HG03139 (cell line): ENCODE measurements around the gene TMCC3.

ENCODE experiments used
- ATAC-seq: cut with Tn5 transposase; IDR thresholded peaks from one replicate; pipeline ENCODE4 v1.9.1; 2021; ENCODE audit not compliant: unreplicated experiment

TMCC3 gene

DNA sequence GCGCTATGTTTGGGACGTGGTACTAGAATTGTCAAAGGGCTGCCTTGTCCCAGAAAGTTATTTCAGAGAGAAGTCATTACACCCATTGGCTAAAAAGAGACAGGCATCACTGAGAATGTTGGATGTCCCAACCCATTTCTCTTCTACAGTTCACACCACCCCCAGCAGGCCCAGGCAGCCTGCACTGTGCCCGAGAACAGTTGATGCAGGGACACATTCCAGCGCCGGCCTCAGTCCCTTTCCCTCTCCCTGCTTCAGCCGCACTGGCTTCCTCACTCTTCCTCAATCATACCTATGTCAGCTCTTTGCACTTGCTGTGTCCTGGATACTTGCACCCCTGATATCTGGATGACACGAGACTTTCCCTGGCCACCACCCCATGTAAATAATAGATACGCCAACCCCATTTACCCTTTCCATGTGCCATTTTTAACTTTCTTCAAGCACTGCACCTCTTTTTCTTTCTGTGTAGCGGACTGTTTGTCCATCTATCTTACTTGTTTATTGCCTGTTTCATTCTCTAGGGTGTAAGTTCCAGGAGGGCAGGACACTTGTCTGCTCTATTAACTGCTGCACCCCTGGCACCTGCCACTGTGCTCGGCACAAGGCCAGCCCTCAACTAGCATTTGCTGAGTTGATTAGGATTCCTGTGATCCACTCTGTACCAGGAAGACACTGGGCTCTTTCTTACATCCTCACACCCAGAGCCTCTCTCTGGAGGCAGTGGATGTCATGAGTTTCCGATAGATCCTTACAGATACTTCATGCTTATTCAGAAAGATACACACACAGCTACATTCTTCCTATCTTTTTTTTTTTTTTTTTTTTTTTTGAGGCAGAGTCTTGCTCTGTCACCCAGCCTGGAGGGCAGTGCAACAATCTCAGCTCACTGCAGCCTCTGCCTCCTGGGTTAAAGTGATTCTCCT lies 114.1 kb downstream of the TMCC3 start:
- no peak for ATAC-seq

DNA sequence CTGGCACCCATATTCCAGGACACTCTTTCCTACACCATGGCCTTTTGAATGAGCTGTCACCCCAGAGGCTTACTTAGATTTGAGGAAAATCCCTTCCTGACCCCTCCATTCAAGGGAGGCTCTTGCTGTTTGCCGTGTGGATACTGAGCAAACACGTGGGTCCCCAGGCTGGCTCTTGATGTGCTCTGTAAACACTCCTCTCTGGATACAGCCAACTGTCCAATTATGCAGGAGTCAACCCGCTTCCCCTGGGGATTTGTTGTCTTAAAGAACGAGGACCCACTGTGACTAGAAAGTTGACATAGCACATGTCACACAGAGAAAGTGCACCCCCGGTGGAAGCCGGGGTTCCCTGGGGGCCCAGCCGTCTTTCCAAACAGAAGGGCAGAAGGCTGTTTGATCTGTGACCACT lies 114.8 kb downstream of the TMCC3 start:
- no peak for ATAC-seq

GRCh38 chr12:94534774-94535509 lies 115.4 kb downstream of the TMCC3 start:
- ATAC-seq = no peak

- no peak for ATAC-seq
Observed at GRCh38 chr12:94534278-94534677, 116.1 kb downstream of the TMCC3 start.

DNA sequence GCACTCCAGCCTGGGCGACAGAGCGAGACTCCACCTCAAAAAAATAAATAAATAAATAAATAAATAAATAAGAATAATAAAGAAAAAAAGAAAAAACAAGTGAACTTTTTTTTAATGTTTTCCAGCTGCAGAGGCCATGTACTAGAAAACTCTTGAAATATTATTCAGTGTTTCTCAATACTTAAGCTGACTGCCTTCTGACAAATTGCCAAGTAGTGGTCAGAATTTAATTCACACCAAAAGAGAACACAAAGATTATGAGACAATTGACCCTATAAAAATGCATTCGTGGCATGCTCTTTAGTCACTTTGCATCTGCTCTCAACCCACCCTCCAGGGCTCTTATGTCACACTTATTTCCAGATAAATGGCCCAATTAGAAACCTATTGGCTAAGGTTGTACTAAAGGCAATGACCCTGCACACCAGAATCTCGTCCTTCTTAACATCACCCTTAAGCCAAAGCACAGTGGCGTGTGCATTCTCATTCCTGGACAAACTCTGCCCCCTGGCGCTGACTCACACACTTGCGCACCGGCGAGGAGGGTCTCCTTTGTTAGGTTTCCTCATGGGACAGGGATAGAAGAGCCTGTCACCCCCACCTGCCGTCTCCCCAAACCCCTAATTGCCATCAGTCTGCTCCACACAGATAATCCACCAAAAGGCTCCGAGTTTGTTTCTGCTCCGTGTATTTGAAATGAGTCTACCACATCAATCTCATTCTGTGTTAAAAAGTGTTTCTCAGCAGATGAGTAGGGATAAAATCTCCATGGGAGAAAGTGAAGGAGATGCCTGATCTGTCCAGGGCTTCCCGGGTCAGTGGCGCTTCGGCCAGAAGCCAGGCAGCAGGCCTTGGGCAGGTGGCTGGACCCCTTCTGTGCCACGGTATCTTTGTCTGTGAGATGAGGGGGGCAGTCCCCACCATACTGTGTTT lies 117.6 kb downstream of the TMCC3 start:
- peak; percentile 83 for ATAC-seq

- ATAC-seq = no peak
Observed at GRCh38 chr12:94531196-94531720, 119.1 kb downstream of the TMCC3 start.

DNA sequence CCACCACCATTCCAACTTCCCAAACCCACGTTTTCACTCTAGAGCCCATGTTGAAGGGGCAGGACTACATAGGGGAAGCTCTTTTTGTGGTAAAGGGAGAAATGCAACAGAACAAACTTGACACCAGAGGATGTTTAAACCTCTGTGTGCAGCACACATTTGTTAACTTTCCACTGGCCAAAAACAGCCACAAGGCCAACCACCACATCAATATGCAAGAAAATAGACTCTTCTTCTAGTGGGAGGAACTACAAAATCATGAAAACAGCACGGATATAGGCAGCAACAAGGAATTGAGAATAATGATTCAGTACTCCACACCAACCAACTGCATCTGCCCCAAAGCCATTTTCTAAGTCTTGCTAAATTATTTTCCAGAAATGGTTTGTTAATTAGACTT lies 124.4 kb downstream of the TMCC3 start:
- ATAC-seq = no peak
